HG02678 (cell line): ENCODE results near the gene KCNT1.

Experiments
- ATAC-seq: cut with Tn5 transposase; IDR thresholded peaks from one replicate; pipeline ENCODE4 v1.9.1; 2021; ENCODE audit warnings: mild to moderate bottlenecking, moderate library complexity; ENCODE audit not compliant: unreplicated experiment

Gene KCNT1

DNA sequence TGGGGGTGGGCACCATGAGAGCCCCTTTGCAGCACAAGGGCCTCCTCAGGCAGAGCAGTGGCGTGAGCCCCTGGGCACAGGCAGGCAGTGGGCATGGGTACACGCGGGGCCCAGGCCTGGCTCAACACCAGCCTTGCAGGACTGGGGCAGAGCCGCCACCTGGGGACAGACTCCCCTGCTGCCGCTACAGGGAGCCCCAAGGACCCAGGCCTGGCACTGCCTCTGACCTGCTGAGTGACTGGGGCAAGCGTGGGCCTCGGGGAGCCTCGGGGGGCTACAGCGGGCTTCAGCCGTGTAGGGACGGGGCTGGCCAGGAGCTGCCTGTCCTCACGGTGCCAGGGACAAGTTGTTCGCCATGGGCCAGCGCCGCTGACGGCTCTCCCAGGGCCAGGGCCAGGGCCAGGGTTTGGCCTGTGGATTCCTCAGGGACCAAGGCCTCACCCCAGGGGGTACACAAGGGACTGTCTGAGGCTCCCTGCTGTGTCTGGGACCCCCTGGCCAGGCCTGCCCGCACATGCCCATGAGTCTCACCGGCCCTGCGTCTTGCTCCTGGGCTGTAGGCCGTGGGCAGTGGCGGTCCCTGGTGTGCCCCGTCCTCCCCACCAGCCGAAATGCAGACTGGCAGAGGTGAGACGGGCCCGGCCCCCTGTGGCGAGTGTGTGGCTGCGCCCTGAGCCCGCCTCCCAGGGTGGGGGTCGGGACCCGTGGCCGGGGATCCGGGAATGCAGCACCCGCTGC is 42.5 kb downstream of the KCNT1 start:
- ATAC-seq, result no peak

DNA sequence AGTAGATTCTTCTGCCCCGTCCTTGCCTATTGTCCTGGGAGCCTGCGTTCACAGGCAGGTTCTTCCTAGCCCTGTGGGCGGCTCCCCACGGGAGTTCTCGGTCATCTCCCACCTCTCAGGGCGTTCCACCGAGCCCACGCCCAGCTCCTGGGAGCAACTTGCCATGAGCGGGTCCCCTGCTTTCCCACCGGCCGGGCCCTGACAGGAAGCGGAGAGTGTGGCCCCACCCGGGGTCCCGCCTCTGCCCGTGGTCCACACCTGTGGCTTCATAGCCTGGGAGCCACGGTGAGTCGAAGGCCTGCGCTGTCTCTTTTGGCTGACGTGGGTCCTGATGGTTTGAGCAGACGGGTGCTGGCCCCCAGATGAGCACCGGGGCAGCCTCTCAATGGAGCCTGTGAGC is 43.2 kb downstream of the KCNT1 start:
- ATAC-seq, result no peak

DNA sequence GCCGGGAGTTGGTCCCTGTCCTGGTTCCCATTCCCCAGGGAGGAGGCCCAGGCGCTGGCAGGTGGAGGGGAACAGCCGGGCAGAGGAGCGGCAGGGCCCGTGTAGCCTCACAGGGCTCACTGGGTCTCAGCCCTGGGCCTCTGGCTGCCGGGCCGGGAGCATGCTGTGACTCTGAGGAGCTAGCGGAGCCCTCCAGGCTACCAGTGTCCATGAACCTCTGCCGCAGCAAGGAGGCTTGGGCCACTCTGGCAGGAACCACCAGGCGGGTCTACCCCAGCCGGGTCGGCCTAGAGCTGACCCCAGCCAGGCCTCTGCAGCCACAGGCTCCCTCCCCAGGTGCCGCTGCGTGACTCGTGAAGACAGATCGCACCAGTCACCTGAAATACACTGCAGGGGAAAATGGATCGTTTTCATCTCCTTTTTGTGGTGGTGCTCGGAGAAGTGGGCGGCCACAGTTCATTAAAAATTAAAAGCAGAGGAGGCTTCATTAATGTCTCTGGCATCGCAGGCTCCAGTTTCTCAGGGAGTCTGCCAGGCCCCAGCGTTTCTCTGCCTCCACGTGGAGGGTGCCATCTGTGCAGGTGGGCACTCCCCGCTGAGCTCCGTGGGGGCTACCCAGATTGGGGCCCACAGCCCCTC is 43.8 kb downstream of the KCNT1 start:
- no peak for ATAC-seq

DNA sequence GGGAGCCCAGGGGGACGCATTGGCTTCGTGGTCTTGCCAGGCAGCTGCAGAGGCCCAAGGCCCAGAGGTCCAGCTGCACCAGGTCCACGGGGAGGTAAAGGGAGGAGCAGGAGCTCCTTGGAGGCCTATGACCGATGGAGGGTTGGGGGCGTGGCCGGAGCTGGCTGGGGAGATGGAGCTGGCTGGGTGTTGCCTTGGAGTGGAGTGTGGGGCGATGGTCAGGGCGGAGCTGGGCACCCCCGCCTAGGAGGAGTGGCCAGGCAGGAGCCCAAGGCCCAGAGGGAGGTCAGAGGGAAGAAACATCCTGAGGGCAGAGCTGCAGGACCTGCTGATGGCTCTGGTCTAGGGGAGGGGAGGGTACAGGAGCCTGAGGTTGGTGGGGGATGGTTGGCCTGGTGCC is 44.6 kb downstream of the KCNT1 start:
- ATAC-seq, result no peak

DNA sequence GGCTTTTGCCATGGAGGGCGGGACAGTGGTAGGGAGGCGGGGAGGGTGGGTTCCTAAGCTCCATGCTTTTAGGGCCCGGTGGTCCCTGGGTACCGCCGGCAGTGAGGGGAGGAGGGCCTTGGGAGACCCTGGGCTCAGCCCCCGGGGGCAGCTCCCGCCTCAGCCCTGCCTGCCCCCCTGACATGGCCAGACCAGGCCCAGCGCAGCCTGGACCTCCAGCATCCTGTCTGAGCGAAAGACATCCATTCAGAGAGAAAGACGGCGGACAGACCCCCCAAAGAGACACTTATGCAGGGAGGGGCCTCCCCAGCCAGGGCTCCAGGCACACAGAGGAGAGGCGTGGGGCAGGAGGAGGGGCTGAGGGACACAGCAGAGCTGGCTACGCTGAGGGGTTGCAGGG is 45.3 kb downstream of the KCNT1 start:
- no peak for ATAC-seq

DNA sequence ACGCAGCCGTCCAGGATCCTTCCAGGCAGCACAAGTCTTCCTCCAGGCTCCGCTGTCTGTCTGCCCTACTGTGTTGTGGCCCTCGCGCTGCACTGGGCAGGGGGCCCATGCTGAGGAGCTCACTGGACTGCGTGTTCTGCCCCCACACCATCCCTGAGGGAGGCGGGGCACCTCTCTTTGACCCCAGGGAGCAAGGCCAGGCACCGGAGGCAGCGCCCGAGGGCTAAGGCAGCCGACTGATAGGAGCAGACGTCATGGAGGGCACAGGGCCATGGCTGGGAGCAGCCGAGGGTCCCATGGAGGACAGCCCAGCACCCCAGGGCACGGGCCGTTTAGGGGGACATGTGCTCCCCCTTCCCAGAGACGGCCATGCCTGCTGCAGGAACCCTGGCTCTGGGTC is 46.7 kb downstream of the KCNT1 start:
- ATAC-seq, result no peak

DNA sequence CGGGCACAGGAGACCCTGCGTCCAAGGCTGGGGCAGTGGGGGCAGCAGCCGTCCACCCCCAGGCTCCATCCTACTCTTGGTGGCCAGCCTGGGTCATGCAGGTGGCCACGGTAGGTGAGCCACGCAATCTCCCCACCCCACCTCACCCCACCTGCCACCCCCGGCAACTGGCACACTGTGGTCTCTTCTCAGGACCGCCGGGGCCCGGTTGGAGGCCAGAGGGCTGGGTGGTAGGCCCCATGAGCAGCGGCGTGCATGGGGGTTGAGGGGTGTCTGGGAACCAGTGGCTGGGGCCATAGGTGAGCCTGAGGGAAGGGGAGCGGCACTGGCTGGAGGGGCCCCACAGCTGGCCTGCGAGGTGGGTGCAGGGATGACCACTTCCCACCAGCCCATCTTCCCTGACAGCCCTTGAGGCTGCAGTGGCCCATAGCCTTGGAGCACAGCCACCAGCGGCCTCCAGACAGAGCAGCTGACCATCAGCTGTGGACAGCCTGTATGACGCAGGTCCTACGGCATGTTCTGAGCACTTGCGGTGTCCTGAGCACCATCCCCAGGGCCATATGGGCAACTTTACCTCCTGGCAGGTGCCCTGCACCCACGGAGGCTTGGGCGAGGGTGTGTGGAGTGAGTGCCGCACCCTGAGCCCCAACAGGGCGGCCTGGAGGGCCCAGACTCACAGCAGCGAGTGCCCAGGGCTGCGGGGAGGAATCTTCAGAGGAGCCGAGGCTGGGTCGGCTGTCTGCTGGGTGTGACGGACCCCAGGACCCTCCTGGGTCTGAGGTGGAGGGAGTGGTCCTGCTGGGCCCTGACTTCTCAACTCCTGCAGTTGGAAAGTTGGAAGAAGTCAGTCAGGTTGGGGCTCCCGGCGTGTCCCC is 47.4 kb downstream of the KCNT1 start:
- ATAC-seq, result no peak

DNA sequence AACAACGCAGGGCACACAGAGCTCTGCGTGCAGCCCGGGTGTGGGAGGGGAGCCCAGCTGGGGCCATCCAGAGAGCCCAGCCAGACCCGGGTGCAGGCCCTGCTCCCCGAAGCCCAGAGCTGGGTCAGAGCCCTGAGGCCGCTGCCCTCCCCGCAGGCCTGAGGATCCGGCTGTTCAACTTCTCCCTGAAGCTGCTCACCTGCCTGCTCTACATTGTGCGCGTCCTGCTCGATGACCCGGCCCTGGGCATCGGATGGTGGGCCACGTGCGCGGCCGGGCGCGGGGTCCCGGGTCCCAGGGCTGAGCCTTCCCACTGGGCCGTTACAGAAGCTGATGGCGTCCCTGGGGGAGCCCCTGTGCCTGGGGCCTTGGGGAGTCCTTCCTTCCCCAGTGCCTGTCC is 48.8 kb downstream of the KCNT1 start:
- ATAC-seq, result no peak

DNA sequence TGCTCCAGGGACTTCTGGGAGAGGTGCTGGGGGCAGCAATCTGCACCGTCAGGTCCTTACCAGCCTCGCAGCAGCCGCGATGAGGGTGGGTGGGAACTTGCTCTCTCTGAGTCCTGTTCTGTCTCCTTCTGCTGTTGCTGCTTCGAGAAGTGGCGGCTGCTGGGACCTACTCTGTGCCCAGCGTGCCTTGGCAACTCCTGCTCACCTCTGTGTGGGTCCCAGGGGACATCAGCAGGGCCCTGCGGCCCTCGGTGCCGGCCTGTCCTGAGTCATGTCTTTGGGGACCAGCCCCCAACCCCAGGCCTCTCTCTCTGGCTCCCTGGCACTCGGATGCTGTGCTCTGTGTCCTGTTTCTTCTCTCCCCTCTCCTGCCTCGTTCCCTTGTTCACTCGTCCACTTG is 49.5 kb downstream of the KCNT1 start:
- ATAC-seq, result no peak

DNA sequence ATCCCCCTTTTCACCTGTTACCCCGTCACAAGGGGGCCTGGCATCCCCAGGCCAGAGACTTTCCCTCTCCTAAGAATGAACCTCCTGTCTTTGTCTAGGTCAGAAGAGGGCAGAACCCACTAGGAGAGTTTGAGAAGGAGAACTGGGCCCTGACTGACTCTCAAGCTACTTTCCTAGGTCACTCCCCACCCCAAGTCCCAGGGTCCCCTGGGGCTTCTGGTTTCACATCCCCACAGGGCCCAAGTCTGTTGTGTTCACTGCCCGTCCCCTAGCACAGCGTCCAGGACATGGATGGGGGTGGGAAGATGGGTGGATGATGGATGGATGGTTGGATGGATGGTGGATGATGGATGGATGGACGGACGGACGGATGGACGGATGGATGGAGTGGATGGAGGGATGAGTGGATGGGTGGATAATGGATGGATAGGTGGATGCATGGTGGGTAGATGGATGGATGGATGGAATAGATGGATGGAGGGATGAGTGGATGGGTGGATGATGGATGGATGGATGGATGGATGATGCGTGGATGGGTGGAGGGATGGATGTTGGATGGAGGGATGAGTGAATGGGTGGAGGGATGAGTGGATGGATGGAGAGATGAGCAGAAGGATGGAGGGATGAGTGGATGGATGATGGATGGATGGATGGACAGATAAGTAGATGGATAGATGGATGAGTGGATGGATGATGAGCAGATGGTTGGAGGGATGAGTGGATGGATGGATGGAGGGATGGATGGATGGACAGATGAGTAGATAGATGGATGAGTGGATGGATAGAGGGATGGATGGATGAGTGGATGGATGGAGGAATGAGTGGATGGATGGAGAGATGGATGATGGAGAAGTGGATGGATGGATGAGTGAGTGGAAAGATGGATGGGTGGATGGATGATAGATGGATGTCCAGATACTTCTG is 50.6 kb downstream of the KCNT1 start:
- ATAC-seq, result no peak

DNA sequence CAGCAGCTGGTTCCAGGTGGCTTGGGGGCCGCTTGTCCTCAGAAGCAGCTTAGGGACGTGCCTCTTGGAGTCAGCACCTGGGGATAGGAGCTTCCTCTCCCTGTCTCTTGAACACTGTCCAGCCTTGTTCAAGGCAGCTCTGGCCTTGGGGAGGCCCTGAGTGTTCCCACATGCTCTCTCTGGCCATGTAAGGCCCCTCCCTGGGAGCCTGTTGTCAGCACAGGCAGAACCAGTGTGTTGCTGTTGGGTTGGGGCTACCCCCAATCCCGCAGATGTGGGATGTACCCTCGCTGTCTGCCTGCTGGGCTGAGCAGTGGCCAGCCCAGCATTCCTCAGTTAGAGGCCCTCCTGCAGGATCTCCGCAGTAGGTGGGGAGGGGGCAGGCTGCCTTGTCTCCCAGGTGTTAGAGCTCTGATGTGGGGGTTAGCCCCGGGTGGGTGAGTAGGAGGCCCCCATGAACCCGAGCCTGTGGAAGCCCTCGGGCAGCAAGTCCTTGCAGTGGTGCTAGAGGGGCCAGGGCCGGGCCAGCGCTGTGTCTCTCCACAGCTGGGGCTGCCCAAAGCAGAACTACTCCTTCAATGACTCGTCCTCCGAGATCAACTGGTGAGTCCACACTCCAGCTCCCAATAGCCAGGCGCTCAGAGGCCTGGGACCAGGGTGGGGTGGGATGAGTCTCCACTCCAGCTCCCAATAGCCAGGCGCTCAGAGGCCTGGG is 51.6 kb downstream of the KCNT1 start:
- ATAC-seq, result no peak

DNA sequence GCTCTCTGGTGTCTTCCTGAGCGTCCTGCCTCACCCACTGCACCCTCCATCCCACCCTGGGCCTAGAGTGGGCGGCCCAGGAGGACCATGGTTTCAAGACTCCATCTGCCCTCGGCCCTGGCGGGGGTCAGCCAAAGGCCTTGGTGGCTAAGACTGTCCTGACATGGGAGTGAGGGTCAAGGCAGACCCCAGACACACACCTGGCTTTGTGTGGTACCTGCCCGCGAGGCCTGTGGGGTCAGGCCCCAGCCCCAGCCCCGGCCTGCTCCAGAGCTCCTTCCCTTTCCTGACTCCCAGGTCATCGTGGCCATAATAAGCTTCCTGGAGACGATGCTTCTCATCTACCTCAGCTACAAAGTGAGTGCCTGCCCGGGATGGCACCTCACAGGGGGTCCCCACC is 54.6 kb downstream of the KCNT1 start:
- ATAC-seq, result no peak

DNA sequence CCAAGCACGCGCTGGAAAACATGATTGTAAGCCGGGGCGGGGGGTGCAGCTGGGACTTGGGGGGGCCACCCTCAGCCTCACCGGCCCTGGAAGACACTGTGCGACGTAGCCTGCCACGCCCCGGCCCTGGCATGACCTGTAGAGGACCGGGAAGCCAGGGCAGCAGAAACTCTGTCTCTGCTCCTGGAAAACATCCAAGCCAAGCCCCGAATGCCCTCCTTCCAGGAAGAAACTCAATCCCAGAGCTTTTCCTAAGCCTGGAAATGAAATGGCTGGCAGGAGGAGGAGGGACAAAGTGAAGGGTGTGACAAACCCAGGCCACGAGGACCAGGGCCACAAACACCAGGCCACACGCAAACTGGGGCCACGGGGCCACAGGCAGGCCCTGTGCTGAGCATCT is 55.4 kb downstream of the KCNT1 start:
- ATAC-seq, result no peak

DNA sequence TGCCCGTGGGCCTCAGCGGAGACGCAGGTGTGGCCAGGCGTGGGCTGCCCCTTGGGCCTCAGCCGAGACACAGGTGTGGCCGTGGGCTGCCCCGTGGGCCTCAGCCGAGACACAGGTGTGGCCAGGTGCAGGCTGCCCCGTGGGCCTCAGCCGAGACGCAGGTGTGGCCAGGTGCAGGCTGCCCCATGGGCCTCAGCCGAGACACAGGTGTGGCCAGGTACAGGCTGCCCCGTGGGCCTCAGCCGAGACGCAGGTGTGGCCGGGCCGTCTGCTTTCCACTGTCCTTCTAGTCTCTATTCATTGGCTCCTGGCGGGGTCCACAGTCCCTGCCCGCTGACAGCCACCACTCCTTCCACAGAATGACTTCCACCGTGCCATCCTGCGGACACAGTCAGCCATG is 56.1 kb downstream of the KCNT1 start:
- no peak for ATAC-seq

DNA sequence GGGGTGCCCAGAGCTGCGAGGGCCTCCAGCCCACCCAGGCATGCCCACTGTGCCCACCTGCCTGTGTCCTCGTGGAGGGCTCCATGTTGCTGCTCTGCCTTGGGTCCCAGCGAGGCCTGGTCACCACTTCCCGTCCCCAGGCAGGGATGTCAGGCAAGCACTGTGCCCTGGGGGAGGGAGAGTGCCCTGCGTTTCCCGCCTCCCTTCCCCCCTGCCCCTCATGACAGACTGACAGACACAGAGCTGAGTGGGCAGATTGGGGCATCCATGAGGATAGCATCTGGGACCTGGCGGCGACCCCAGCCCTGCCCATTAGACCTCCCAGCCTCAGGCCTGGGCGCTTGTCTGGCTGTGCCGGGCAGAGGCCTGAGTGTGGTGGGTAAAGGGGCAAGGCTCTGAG is 56.9 kb downstream of the KCNT1 start:
- no peak for ATAC-seq

DNA sequence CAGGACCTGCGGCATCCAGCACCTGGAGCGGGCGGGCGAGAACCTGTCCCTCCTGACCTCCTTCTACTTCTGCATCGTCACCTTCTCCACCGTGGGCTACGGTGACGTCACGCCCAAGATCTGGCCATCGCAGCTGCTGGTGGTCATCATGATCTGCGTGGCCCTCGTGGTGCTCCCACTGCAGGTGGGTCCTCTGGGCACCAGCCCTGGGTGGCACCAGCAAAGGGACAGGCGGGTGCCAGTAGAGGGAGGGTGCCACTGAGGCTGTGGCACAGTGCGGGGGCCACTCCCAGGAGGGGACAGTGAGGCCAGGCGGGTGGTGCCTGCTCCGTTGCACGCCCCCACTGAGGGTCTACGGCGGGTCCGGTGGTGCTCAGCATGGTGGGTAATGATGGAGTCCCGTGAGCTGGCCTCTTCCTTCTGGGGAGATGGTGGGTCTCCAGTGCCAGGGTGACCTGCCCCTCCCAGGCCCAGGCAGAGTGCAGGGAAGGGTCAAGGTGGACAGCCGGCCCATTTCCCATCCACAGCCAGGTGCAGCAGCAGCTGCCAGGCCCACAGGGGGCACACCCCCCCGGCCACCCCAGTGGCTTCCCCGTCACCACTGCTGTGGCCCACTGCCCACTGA is 57.8 kb downstream of the KCNT1 start:
- ATAC-seq, result no peak

DNA sequence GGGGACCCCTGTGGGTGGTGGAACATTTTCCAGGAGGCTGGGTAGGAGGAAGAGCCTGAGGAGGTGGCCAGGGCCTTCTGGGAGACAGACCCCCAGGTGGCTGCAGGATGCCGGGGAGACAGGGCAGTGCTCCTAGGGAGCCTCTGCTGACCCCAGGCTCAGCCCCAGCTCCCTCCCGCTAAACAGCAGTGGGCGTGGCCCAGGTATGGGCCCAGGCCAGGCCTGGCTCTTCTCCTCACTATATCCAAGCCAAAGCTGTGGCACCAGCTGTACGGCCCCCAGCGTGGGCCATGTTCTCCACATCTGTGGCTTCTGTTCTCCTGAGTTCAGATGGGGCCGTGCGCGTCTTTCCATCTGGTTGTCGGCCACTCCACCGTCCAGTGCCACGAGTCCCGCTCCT is 58.5 kb downstream of the KCNT1 start:
- ATAC-seq, result no peak

DNA sequence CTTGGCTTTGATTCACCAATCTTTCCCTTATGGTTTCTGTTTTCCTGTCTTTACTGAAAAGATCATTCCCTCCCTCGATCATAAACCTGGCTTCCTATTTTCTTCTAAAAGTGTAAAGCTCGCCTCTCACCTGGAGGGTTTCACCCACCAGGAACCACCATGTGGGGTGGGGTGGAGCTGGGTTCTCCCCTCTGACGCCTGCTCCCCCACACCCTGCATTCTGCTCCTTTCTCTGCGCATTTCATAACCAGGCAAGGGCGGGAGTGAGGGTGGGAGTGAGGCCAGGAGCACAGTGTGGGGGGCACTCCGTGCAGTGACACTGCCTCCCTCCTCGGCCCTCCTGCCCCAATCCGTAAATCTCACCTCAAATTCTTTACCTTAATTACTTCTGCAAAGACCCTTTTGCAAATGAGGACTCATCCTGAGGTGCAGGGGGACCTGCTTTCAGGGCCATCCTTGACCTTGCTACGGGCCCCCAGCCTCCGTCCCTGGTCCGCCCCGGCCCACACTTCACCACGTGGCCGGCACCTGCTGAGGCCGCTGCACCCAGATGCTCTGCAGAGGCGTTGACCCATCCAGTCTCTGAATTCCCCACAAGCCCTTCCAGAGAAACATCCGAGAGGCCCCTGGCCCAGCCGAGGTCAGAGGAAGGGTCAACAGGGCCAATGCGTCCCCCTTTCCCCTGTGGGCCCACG is 59.3 kb downstream of the KCNT1 start:
- ATAC-seq, result no peak

DNA sequence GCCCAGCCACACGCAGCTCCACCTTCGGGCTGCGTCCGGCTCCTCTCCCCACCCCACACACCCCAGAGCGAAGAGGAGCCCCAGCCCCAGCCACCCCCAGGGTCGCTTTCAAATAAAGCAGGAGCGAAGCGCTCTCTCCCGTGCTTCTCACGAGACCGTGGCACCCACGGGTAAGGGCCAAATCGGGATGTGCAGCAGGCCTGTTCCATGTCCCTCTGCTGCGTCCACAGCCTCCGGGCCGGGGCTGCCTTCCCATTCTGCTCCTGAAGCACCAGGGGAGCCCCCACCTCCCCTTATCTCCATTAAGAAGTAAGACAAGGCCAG is 59.8 kb downstream of the KCNT1 start:
- no peak for ATAC-seq
